SH-SY5Y (cell line): Measurements from ENCODE around the gene GPD1L.

Experiments
- GATA2 ChIP-seq: IDR thresholded peaks from 2 replicates; pipeline ENCODE4 v1.6.1; 2011; ENCODE audit warnings: mild to moderate bottlenecking, low read depth, low read length
- GATA3 ChIP-seq: IDR thresholded peaks from 2 replicates; pipeline ENCODE4 v1.6.1; 2011; ENCODE audit warnings: low read depth, mild to moderate bottlenecking, low read length, moderate library complexity

DNA sequence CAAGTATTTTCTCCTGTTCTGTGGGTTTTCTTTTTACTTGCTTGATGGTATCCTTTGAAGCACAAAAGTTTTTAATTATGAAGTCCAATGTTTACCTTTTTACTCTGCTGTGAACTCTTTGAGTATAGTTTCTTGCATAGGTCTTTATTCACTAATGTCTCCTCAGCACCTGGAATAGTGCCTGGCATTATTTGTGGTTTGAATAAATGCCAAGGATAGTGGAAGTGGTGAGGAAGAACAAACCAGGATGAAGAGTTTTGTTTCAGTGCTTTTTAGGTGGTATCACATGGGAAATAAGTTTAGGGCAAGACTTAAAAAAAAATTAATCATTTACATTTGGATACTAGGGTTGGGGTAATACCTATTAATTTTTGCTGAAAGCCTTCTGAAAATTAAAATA, 25.7 kb downstream of the GPD1L start:
- no peak for TF ChIP-seq GATA3
- no peak for TF ChIP-seq GATA2
